K562 (cell line): ENCODE results near the gene POLE2. TPM values are rescaled to one million over a fixed set of nuclear protein-coding genes. Genes with fewer than 3 reads are reported as not detected.

Experiments
- BCL6 ChIP-seq: fragments of 250-450 bp; sonication (Bioruptor Pico); IDR thresholded peaks from 2 replicates; pipeline ENCODE4 v1.4.0; 2020
- CREB3L1 ChIP-seq: fragments of 450-650 bp; IDR thresholded peaks from 2 replicates; pipeline ENCODE4 v1.6.1; 2014; ENCODE audit warnings: low read depth, mild to moderate bottlenecking, moderate library complexity, borderline replicate concordance
- GTF2F1 ChIP-seq: IDR thresholded peaks from 2 replicates; pipeline ENCODE4 v1.6.1; 2011; ENCODE audit warnings: low read depth, low read length, improper control_type of control experiment
- MCM2 ChIP-seq: fragments of 450-650 bp; IDR thresholded peaks from 2 replicates; pipeline ENCODE4 v1.6.1; 2017; ENCODE audit warnings: low read depth, mild to moderate bottlenecking
- PRPF4 ChIP-seq: fragments of 200-400 bp; formaldehyde crosslinking; IDR thresholded peaks from one replicate; pipeline ENCODE4 v1.6.1; 2017; ENCODE audit warnings: low read length, low read depth, mild to moderate bottlenecking; ENCODE audit not compliant: insufficient read depth, poor library complexity, severe bottlenecking
- PYGO2 ChIP-seq: fragments of 450-650 bp; IDR thresholded peaks from 2 replicates; pipeline ENCODE4 v1.6.1; 2016; ENCODE audit warnings: mild to moderate bottlenecking, missing genetic modification characterization, moderate library complexity, missing compliant biosample characterization
- RAD21 ChIP-seq, 2 experiments: fragments of 250-450 bp in 1 of 2; fragments of 450-650 bp in 1 of 2; sonication (Bioruptor Pico) in 1 of 2; formaldehyde crosslinking in 1 of 2; IDR thresholded peaks in 1 of 2; conservative IDR thresholded peaks in 1 of 2; 2 replicates each; pipeline versions ENCODE4 v1.4.0 to v1.8.0; 2020 to 2022; ENCODE audit warnings: mild to moderate bottlenecking in 2 of 2, moderate library complexity in 1 of 2
- SIN3A ChIP-seq, 2 experiments: fragments of 150-350 bp in 1 of 2; IDR thresholded peaks; 2 replicates each; pipeline ENCODE4 v1.6.1; 2011 to 2016; ENCODE audit warnings: borderline replicate concordance in 2 of 2, low read depth in 2 of 2, low read length in 2 of 2, mild to moderate bottlenecking in 2 of 2, moderate library complexity in 2 of 2; ENCODE audit not compliant: control insufficient read depth in 1 of 2
- SREBF1 ChIP-seq: fragments of 150-350 bp; IDR thresholded peaks from 2 replicates; pipeline ENCODE4 v1.6.1; 2014; ENCODE audit warnings: antibody characterized with exemption, low read depth, low read length, borderline replicate concordance
- SUPT5H ChIP-seq: fragments of 450-650 bp; IDR thresholded peaks from 2 replicates; pipeline ENCODE4 v1.6.1; 2016
- ZNF165 ChIP-seq: fragments of 250-450 bp; sonication (Bioruptor Pico); IDR thresholded peaks from 2 replicates; pipeline ENCODE4 v1.4.0; 2020; ENCODE audit warnings: borderline replicate concordance
- polyA plus RNA-seq, 8 experiments: library from polyadenylated mRNA; depleted of rRNA in 4 of 8; stranded (reverse) in 5 of 8; unstranded in 3 of 8; fragments of >200 nt; fragmentation: Nextera tagmentation in 2 of 8; fragmentation: Illumina TruSeq in 1 of 8; extraction: Ambion mirVana in 2 of 8; extraction: Trizol in 1 of 8; gene quantifications; 2 replicates each; pipeline versions ENCODE4 v1.2.1 to v1.2.3, GENCODE V29; 2011 to 2014; ENCODE audit warnings: inconsistent platforms in 1 of 8, missing spikeins in 1 of 8
- total RNA-seq, 7 experiments: library from RNA; depleted of rRNA in 6 of 7; stranded (reverse); fragments of >200 nt in 6 of 7; fragmentation: Illumina TruSeq in 2 of 7; extraction: Trizol in 2 of 7; gene quantifications; 2 replicates each; pipeline versions ENCODE4 v1.2.1 to v1.2.3, GENCODE V29; 2011 to 2021; ENCODE audit warnings: low replicate concordance in 1 of 7
- TF ChIP-seq, protein P1 (sequence below): fragments of 450-650 bp; formaldehyde crosslinking; IDR thresholded peaks from 2 replicates; pipeline ENCODE4 v1.4.0; 2020; ENCODE audit warnings: mild to moderate bottlenecking
- TF ChIP-seq, protein P2 (sequence below), 2 experiments: fragments of 450-650 bp in 1 of 2; sonication (generic) in 1 of 2; formaldehyde crosslinking in 1 of 2; IDR thresholded peaks; 2 replicates each; pipeline versions ENCODE4 v1.7.1 to v1.9.0; 2016 to 2022; ENCODE audit warnings: inconsistent platforms in 1 of 2, mild to moderate bottlenecking in 1 of 2, missing genetic modification reagents in 1 of 2

Gene POLE2
- total and polyA plus RNA-seq, 9 of the 15 experiments (the other 6 are each of a cell fraction or from before 2014, with no cell fraction given), result 30.7 to 78.4 (median 55.4) TPM

- TF ChIP-seq RAD21 (CRISPR knock-in tag; conservative IDR thresholded peaks at IDR 0.05 in 1 of 2, IDR thresholded peaks at IDR 0.05 in 1 of 2) (0 out of 4 replicates have a peak, but pooled peaks of 1 of the 2 experiments have one; percentile 5), SREBF1 (peak; percentile 71; the same call in 1 of the 2 replicates), MCM2 (no peak), BCL6 (CRISPR knock-in tag) (no peak), SUPT5H (peak; percentile 94), CREB3L1 (peak; percentile 75; the same call in 1 of the 2 replicates), GTF2F1 (peak; percentile 56; the same call in 1 of the 2 replicates), PYGO2 (tag) (no peak), PRPF4 (no peak), ZNF165 (no peak), SIN3A (IDR thresholded peaks at IDR 0.05; ENCODE audit: borderline replicate concordance in 2 of 2, control insufficient read depth in 1 of 2, low read depth in 2 of 2, low read length in 2 of 2) (peak; percentile 59 to 62; a peak in 2 of 4 replicates)
- TF ChIP-seq, protein P1, sequence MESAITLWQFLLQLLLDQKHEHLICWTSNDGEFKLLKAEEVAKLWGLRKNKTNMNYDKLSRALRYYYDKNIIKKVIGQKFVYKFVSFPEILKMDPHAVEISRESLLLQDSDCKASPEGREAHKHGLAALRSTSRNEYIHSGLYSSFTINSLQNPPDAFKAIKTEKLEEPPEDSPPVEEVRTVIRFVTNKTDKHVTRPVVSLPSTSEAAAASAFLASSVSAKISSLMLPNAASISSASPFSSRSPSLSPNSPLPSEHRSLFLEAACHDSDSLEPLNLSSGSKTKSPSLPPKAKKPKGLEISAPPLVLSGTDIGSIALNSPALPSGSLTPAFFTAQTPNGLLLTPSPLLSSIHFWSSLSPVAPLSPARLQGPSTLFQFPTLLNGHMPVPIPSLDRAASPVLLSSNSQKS (CRISPR knock-in tag), result no peak
- TF ChIP-seq, protein P2, sequence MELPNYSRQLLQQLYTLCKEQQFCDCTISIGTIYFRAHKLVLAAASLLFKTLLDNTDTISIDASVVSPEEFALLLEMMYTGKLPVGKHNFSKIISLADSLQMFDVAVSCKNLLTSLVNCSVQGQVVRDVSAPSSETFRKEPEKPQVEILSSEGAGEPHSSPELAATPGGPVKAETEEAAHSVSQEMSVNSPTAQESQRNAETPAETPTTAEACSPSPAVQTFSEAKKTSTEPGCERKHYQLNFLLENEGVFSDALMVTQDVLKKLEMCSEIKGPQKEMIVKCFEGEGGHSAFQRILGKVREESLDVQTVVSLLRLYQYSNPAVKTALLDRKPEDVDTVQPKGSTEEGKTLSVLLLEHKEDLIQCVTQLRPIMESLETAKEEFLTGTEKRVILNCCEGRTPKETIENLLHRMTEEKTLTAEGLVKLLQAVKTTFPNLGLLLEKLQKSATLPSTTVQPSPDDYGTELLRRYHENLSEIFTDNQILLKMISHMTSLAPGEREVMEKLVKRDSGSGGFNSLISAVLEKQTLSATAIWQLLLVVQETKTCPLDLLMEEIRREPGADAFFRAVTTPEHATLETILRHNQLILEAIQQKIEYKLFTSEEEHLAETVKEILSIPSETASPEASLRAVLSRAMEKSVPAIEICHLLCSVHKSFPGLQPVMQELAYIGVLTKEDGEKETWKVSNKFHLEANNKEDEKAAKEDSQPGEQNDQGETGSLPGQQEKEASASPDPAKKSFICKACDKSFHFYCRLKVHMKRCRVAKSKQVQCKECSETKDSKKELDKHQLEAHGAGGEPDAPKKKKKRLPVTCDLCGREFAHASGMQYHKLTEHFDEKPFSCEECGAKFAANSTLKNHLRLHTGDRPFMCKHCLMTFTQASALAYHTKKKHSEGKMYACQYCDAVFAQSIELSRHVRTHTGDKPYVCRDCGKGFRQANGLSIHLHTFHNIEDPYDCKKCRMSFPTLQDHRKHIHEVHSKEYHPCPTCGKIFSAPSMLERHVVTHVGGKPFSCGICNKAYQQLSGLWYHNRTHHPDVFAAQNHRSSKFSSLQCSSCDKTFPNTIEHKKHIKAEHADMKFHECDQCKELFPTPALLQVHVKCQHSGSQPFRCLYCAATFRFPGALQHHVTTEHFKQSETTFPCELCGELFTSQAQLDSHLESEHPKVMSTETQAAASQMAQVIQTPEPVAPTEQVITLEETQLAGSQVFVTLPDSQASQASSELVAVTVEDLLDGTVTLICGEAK (IDR thresholded peaks at IDR 0.05), result peak; percentile 89
- TF ChIP-seq, protein P2 (CRISPR knock-in tag; IDR thresholded peaks at IDR 0.05), result no peak
Observed at GRCh38 chr14:49620182-49621113, 67.6 kb downstream of the POLE2 start, which contains the start of the genes MGAT2 and RPL36AL (continued).
